GM13976 (cell line): Measurements from ENCODE around the gene KRT80.

Experiments used
- DNase-seq: peaks from one replicate; pipeline ENCODE4 v3.0.0; 2012; ENCODE audit warnings: low spot score
- CTCF ChIP-seq: IDR thresholded peaks from 2 replicates; pipeline ENCODE4 v1.5.1; 2012; ENCODE audit warnings: borderline replicate concordance, mild to moderate bottlenecking; ENCODE audit not compliant: insufficient read depth; ENCODE audit errors: extremely low read depth, missing control alignments, control extremely low read depth
- in situ Hi-C: fragments of 300-500 bp; cut with MboI; formaldehyde crosslinking; loops from one replicate; pipeline ENCODE4 v1.12.0; 2022; ENCODE audit warnings: low sequenced_read_pairs, mixed read lengths, inconsistent platforms; ENCODE audit not compliant: unreplicated experiment

The KRT80 gene

GRCh38 chr12:52185400-52185967 lies 6.3 kb downstream of the KRT80 start:
- no peak for DNase-seq
- TF ChIP-seq CTCF: no peak
- in situ Hi-C loops: no loop called here

GRCh38 chr12:52184813-52185212 lies 7.0 kb downstream of the KRT80 start:
- TF ChIP-seq CTCF: no peak
- no peak for DNase-seq
- in situ Hi-C loops: no loop called here

GRCh38 chr12:52183971-52184370 lies 7.8 kb downstream of the KRT80 start:
- no peak for TF ChIP-seq CTCF
- no peak for DNase-seq
- in situ Hi-C loops: no loop called here

- DNase-seq: no peak
- TF ChIP-seq CTCF: no peak
- in situ Hi-C loops: no loop called here
Observed at GRCh38 chr12:52183544-52183910, 8.3 kb downstream of the KRT80 start.

- no peak for DNase-seq
- TF ChIP-seq CTCF: no peak
- in situ Hi-C loops: no loop called here
Observed at GRCh38 chr12:52182898-52183543, 8.8 kb downstream of the KRT80 start.

GRCh38 chr12:52182384-52182783 lies 9.4 kb downstream of the KRT80 start:
- in situ Hi-C loops: no loop called here
- DNase-seq: no peak
- TF ChIP-seq CTCF: no peak
